Erythroblast (primary cell): ENCODE measurements around the gene CDH2.

Experiments
- DNase-seq, 2 experiments: peaks; one replicate each; lab custom pipeline; 2025; lab: John Stamatoyannopoulos, UW
- GATA1 ChIP-seq: IDR thresholded peaks from 2 replicates; pipeline ENCODE4 v1.6.1; 2011; ENCODE audit warnings: low read depth, mild to moderate bottlenecking, control low read depth, low read length, moderate library complexity
- POLR2A ChIP-seq: IDR thresholded peaks from 2 replicates; pipeline ENCODE4 v1.6.1; 2011; ENCODE audit warnings: mild to moderate bottlenecking, low read length

CDH2 gene

GRCh38 chr18:27970321-27970720 lies 206.6 kb downstream of the CDH2 start:
- DNase-seq, result no peak
- TF ChIP-seq GATA1, result no peak
- no peak for TF ChIP-seq POLR2A

GRCh38 chr18:27969206-27969605 lies 207.7 kb downstream of the CDH2 start:
- DNase-seq, result no peak

GRCh38 chr18:27967913-27968824 lies 208.8 kb downstream of the CDH2 start:
- TF ChIP-seq POLR2A, result no peak
- TF ChIP-seq GATA1, result no peak
- DNase-seq, result no peak

More at GRCh38 chr18:27969206-27969605, 207.7 kb downstream of the CDH2 start:
- TF ChIP-seq POLR2A, result no peak
- TF ChIP-seq GATA1, result no peak

GRCh38 chr18:27966881-27967280 lies 210.0 kb downstream of the CDH2 start:
- no peak for DNase-seq
- TF ChIP-seq GATA1 (no peak), POLR2A (no peak)

- DNase-seq, result no peak
- TF ChIP-seq POLR2A (no peak), GATA1 (no peak)
Observed at GRCh38 chr18:27964811-27965210, 212.1 kb downstream of the CDH2 start.

GRCh38 chr18:27959101-27959500 lies 217.8 kb downstream of the CDH2 start:
- TF ChIP-seq POLR2A (no peak), GATA1 (no peak)
- DNase-seq, result no peak

- no peak for DNase-seq
- TF ChIP-seq GATA1, result no peak
- TF ChIP-seq POLR2A, result no peak
Observed at GRCh38 chr18:27956001-27956640, 220.8 kb downstream of the CDH2 start.

GRCh38 chr18:27954226-27954625 lies 222.7 kb downstream of the CDH2 start:
- TF ChIP-seq GATA1 (no peak), POLR2A (no peak)
- no peak for DNase-seq

GRCh38 chr18:27952741-27953140 lies 224.2 kb downstream of the CDH2 start:
- TF ChIP-seq POLR2A, result no peak
- TF ChIP-seq GATA1, result no peak
- DNase-seq, result no peak

- DNase-seq, result no peak
Observed at GRCh38 chr18:27950648-27951228, 226.2 kb downstream of the CDH2 start.

GRCh38 chr18:27948986-27949385 lies 227.9 kb downstream of the CDH2 start:
- no peak for TF ChIP-seq POLR2A
- TF ChIP-seq GATA1, result no peak
- DNase-seq, result no peak

More at GRCh38 chr18:27950648-27951228, 226.2 kb downstream of the CDH2 start:
- TF ChIP-seq POLR2A, result no peak
- TF ChIP-seq GATA1, result no peak

- no peak for DNase-seq
Observed at GRCh38 chr18:27942706-27943105, 234.2 kb downstream of the CDH2 start.

GRCh38 chr18:27931535-27931934 lies 245.4 kb downstream of the CDH2 start:
- no peak for DNase-seq
- TF ChIP-seq GATA1, result no peak
- no peak for TF ChIP-seq POLR2A

More at GRCh38 chr18:27942706-27943105, 234.2 kb downstream of the CDH2 start:
- TF ChIP-seq GATA1, result no peak
- TF ChIP-seq POLR2A, result no peak

- no peak for DNase-seq
- TF ChIP-seq POLR2A (no peak), GATA1 (no peak)
Observed at GRCh38 chr18:27922780-27923179, 254.2 kb downstream of the CDH2 start.
